HL-60 (cell line): ENCODE results near the gene SERPIND1.

Source experiments
- DNase-seq, 2 experiments: peaks; one replicate each; pipeline ENCODE4 v3.0.0-alpha.2; 2010 to 2020; ENCODE audit warnings: low read depth in 1 of 2, low spot score in 1 of 2
- H3K27ac ChIP-seq: fragments of 250-450 bp; sonication (Bioruptor Pico); replicated peaks from 2 replicates; pipeline ENCODE4 v1.5.1; 2020; ENCODE audit warnings: mild to moderate bottlenecking, moderate library complexity
- H3K27me3 ChIP-seq: fragments of 250-450 bp; sonication (Bioruptor Pico); 2 replicates; pipeline ENCODE4 v1.5.1; 2021; ENCODE audit warnings: mild to moderate bottlenecking, moderate library complexity; ENCODE audit not compliant: insufficient read depth, poor library complexity, severe bottlenecking
- H3K4me3 ChIP-seq: replicated peaks from 2 replicates; pipeline ENCODE4 v1.5.1; 2011; ENCODE audit warnings: mild to moderate bottlenecking, control low read depth, low read length; ENCODE audit not compliant: insufficient read depth
- GABPA ChIP-seq: IDR thresholded peaks from 2 replicates; pipeline ENCODE4 v1.6.1; 2012; ENCODE audit warnings: low read depth
- POLR2AphosphoS5 ChIP-seq: IDR thresholded peaks from 2 replicates; pipeline ENCODE4 v1.6.1; 2012; ENCODE audit warnings: low read depth
- SPI1 ChIP-seq: IDR thresholded peaks from 2 replicates; pipeline ENCODE4 v1.6.1; 2012; ENCODE audit warnings: low read depth, mild to moderate bottlenecking, borderline replicate concordance
- TF ChIP-seq, protein P1 (sequence below): IDR thresholded peaks from 2 replicates; pipeline ENCODE4 v1.6.1; 2012; ENCODE audit warnings: low read depth; ENCODE audit not compliant: insufficient replicate concordance
- TF ChIP-seq, protein P2 (sequence below): IDR thresholded peaks from one replicate; pipeline ENCODE4 v1.5.1; 2011; ENCODE audit warnings: low read length, control low read depth, inconsistent platforms; ENCODE audit not compliant: insufficient read depth

SERPIND1 gene

DNA sequence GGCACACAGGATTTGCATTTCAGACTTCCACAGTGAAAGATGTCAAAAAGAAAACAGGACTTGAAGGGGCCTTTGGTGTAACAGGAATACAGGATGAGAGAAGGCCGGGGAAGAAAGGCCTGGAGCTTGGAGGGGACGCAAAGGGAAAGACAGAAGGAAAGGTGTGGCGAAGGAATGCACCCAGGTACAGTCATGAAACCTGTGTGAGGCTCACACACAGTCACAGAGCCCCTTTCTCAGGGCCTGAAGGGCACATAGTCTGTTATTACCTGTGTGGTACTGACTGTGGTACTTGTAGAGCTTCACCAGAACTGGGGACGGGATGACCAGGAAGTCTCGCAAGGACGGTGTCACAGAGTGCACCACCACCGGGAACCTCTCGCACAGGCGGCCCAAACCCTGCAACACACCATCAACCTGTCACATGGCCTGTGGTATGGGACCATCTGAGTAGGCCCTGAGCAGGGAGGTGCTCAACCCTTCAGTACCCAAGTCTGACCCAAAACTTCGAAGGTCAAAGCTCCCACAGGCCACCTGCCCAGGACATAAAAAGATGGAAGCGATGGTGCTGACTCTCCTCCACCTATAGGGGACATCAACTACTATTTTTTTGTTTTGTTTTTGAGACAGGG lies 29.1 kb downstream of the SERPIND1 start:
- TF ChIP-seq GABPA (no peak), POLR2AphosphoS5 (no peak), SPI1 (no peak)
- TF ChIP-seq, protein P1, sequence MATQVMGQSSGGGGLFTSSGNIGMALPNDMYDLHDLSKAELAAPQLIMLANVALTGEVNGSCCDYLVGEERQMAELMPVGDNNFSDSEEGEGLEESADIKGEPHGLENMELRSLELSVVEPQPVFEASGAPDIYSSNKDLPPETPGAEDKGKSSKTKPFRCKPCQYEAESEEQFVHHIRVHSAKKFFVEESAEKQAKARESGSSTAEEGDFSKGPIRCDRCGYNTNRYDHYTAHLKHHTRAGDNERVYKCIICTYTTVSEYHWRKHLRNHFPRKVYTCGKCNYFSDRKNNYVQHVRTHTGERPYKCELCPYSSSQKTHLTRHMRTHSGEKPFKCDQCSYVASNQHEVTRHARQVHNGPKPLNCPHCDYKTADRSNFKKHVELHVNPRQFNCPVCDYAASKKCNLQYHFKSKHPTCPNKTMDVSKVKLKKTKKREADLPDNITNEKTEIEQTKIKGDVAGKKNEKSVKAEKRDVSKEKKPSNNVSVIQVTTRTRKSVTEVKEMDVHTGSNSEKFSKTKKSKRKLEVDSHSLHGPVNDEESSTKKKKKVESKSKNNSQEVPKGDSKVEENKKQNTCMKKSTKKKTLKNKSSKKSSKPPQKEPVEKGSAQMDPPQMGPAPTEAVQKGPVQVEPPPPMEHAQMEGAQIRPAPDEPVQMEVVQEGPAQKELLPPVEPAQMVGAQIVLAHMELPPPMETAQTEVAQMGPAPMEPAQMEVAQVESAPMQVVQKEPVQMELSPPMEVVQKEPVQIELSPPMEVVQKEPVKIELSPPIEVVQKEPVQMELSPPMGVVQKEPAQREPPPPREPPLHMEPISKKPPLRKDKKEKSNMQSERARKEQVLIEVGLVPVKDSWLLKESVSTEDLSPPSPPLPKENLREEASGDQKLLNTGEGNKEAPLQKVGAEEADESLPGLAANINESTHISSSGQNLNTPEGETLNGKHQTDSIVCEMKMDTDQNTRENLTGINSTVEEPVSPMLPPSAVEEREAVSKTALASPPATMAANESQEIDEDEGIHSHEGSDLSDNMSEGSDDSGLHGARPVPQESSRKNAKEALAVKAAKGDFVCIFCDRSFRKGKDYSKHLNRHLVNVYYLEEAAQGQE = no peak
- TF ChIP-seq, protein P2, sequence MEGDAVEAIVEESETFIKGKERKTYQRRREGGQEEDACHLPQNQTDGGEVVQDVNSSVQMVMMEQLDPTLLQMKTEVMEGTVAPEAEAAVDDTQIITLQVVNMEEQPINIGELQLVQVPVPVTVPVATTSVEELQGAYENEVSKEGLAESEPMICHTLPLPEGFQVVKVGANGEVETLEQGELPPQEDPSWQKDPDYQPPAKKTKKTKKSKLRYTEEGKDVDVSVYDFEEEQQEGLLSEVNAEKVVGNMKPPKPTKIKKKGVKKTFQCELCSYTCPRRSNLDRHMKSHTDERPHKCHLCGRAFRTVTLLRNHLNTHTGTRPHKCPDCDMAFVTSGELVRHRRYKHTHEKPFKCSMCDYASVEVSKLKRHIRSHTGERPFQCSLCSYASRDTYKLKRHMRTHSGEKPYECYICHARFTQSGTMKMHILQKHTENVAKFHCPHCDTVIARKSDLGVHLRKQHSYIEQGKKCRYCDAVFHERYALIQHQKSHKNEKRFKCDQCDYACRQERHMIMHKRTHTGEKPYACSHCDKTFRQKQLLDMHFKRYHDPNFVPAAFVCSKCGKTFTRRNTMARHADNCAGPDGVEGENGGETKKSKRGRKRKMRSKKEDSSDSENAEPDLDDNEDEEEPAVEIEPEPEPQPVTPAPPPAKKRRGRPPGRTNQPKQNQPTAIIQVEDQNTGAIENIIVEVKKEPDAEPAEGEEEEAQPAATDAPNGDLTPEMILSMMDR = no peak
- H3K27ac ChIP-seq = no peak overlapping the region
- H3K27me3 ChIP-seq = no peaks in the 10 kb centered on the region
- no peak for DNase-seq
- H3K4me3 ChIP-seq = no peak overlapping the region

DNA sequence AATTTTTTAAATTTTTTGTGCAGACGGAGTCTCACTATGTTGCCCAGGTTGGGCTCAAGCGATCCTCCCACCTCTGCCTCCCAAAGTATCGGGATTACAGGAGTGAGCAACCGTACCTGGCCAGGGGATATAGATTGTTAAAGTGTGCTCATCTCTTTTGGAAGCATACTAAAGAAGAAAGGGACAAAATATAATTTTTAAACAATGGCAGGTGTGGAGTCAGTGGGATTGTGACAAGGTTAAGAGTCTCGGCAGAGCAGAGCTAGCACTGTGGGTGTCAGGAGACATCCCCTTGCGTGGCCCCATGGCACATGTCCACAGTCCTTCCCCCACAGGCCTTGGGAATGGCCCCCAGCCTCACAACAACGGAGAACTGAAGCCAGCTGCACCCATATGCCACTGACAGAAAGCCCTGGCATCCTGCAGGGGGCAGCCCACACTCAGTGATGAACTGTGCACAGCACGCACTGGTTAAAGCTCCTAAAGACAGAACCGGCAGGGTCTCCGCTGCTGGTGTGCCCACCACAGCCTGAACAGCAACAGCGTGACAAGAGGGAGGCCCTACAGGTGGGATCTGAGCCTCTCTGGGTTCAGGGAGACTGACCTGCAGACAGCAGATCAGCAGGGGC lies 29.9 kb downstream of the SERPIND1 start:
- TF ChIP-seq, protein P2 = peak; percentile 38
- TF ChIP-seq SPI1 (no peak), GABPA (no peak)
- H3K27ac ChIP-seq = no peak overlapping the region
- peak in 1 of 2 experiments; percentile 47 for DNase-seq
- H3K4me3 ChIP-seq = no peak overlapping the region
- H3K27me3 ChIP-seq = no peaks in the 10 kb centered on the region

DNA sequence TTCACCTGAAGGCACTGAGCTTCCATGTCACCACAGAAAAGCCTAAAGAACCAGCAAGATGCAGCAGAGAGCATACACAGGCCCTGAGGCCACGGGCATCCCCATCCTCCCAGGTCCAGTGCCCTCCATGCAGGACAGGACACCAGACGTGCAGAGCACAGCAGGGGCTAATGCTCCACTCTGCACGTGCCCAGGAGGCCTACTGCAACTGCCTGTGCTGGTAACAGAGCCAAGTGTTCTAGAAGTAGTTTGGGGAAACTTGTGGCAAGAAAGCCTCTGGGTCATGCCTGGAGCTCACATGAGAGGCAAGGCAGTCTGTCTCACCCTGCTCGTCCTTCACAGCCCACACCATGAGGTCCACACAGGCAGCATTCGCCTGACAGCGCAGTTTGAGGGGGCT lies 30.7 kb downstream of the SERPIND1 start:
- no peaks in the 10 kb centered on the region for H3K27me3 ChIP-seq
- TF ChIP-seq SPI1 = no peak
- DNase-seq = no peak
- H3K27ac ChIP-seq = no peak overlapping the region
- H3K4me3 ChIP-seq = no peak overlapping the region

DNA sequence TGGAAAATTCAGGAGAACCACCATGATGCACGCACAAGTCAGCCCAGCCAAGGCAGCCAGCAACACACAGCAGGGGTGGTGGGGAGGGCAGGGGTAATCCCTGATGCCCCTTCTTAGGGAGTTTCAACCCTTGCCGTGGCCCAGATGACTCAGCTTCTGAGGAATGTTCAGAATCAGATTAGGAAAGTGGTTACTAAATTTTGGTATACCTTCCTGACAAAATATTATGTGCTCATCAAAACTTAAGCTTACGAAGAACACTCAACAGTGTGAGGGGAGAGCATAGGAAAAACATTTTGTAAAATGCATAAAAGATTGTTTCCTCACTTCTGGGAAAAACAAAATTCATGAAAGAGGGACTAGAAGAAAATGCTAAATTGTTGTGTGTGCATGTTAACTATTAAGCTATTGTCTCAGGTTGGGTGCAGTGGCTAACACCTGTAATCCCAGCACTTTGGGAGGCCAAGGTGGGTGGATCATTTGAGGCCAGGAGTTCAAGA lies 32.1 kb downstream of the SERPIND1 start:
- Histone ChIP-seq H3K27ac (no peak overlapping the region), H3K4me3 (no peak overlapping the region), H3K27me3 (no peaks in the 10 kb centered on the region)
- no peak for DNase-seq
- TF ChIP-seq POLR2AphosphoS5 = no peak
- TF ChIP-seq, protein P2 = no peak
- TF ChIP-seq, protein P1 = no peak
- no peak for TF ChIP-seq GABPA
- no peak for TF ChIP-seq SPI1
